Activated CD8-positive, alpha-beta memory T cell treated with anti-CD3 and anti-CD28 coated beads for 4 hours (primary cell): Measurements from ENCODE around the gene TBC1D3I.
"Not testable (repeated sequence)": the region's sequence is repeated elsewhere in the genome, so short reads cannot be mapped to it uniquely, and the experiment has no call there.

Source experiments
- DNase-seq, 2 donors: peaks; one replicate each; pipeline ENCODE4 v3.0.0-alpha.2; 2020; ENCODE audit warnings: low read depth in 2 of 2

The TBC1D3I gene

GRCh38 chr17:36206486-36206821 lies 57.9 kb downstream of the TBC1D3I start:
- DNase-seq: not testable (repeated sequence)

DNA sequence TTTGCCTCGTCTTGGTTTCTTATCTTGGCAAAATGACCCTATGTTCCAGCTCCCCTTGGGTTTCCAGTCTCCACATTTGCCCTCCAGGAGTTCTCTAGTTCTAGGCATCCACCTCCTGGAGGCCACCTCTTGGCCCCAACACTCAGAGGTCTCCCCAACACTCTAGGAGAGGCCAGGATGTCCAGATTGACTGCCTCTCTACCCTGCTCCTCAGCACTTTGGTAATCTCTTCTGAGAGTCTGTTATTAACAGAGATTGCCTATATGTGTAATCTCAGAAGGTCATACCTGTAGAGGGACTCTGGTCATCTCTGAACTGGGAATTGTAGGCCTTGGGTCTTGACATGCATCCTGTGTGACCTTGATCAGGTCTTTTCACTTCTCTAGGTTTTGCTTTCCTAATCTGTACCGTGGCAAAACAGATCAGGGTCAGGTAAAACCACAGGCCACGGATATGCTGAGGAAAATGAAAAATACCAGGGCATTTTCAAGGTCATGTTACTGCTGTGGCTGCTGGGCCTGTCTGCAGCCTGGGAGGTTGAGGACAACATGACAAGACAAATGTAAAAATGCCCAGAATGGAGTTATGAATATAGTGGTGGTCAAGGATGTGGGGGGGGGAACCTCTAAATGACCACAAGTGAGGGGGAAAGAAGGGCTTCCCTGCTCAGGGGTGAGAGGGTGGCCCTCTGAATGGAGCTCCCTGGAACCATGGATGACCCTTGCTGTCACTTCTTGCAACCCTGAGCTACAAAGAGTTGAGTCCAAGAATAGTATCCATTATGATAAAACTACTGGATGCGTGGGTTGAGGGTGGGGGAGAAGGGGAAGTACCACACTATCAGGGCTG lies 58.5 kb downstream of the TBC1D3I start:
- DNase-seq: no peak

DNA sequence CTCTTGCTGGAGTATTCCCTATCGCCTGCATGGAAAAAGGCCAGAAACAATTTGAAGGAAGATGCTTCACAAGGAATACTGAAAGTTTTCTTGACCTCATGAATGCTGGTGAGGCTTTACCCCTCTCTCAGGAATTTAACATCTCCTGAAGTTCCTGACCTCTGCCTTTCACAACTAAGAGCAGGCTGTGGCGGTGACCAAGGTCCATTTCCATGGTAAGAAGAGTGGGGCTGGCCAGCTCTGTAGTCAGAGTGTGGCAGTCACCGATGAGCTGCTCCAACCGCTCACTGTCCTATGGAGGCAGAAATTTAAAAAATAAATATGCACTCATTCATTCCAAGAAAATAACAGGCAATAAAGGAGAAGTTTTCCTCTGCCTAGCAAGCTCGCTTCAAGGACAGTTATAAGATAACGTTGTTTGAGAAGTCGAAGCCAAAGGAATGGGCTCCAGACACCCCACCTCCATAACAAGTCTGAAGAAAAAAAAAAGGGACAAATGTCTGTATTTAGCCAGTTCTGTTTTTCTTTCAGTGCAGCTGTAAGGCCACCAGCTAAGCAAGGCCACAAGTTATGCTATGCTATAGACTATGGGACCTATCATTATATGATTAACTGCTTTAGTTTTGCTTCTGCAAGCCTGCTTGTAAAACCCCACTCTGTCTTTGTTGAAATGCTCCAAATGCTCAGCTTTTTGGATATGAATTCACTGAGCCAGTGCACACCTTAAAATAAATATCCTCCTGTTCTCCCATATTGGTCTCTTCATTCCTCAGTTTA lies 59.5 kb downstream of the TBC1D3I start:
- no peak for DNase-seq
